HCT116 (cell line): ENCODE results near the gene MMP17. TPM values are rescaled to one million over a fixed set of nuclear protein-coding genes. Genes with fewer than 3 reads are reported as not detected.

Source experiments
- ATAC-seq: fragments of 200-7000 bp; cut with Tn5 transposase; 2 replicates; pipeline ENCODE4 v1.9.1; 2020; ENCODE audit warnings: mild to moderate bottlenecking, moderate library complexity
- BruUV-seq: library from RNA; stranded (reverse); fragments of 400-500 nt; replicated peaks from 2 replicates; lab custom pipeline; 2021; lab: Mats Ljungman, UMichigan
- CTCF ChIA-PET: fragments of 300-600 bp; sonication (Branson Sonifier 250); formaldehyde crosslinking; loops from one replicate; lab custom pipeline; 2021; ENCODE audit warnings: antibody characterized with exemption; lab: Charles Lee
- POLR2A ChIA-PET: fragments of 300-600, 350-600 bp; sonication (Branson Sonifier 250); formaldehyde crosslinking; loops from one replicate; lab custom pipeline; 2021; ENCODE audit warnings: antibody characterized with exemption; lab: Charles Lee
- RAD21 ChIA-PET, 2 experiments: fragments of 300-600 bp; sonication (Branson Sonifier 250); formaldehyde crosslinking; loops; one replicate each; lab custom pipeline; 2023; ENCODE audit warnings: low total read pairs in 2 of 2; ENCODE audit not compliant: uncharacterized antibody in 2 of 2, unreplicated experiment in 2 of 2, low non-redundant PET in 1 of 2; lab: Charles Lee
- DNase-seq: peaks from one replicate; pipeline ENCODE4 v3.0.0-alpha.2; 2010; ENCODE audit warnings: low read depth, low spot score
- H2AFZ ChIP-seq: fragments of 200-600 bp; shearing (Covaris generic), sonication (generic); 2 replicates; pipeline ENCODE4 v1.6.1; 2017; ENCODE audit warnings: low read depth, mixed run types, mixed read lengths, antibody characterized with exemption, low read length; ENCODE audit not compliant: poor library complexity, severe bottlenecking
- H3K27ac ChIP-seq: 2 replicates; pipeline ENCODE4 v1.5.1; 2012; ENCODE audit warnings: low read depth, low read length
- H3K27me3 ChIP-seq: fragments of 200-600 bp; sonication (generic); 2 replicates; pipeline ENCODE4 v1.6.1; 2016; ENCODE audit warnings: mixed run types, low read length, mixed read lengths; ENCODE audit not compliant: insufficient read depth
- H3K36me3 ChIP-seq, 2 experiments: fragments of 200-500 bp in 1 of 2; fragments of 200-600 bp in 1 of 2; sonication (Bioruptor generic) in 1 of 2; sonication (generic) in 1 of 2; 2 replicates each; pipeline versions ENCODE4 v1.5.1 to v1.6.1; 2014 to 2016; ENCODE audit warnings: low read length in 2 of 2, inconsistent platforms in 1 of 2, mixed read lengths in 1 of 2, mixed run types in 1 of 2; ENCODE audit not compliant: insufficient read depth in 2 of 2, control insufficient read depth in 1 of 2
- H3K4me1 ChIP-seq, 2 experiments: fragments of 200-600 bp in 1 of 2; sonication (generic) in 1 of 2; 2 replicates each; pipeline versions ENCODE4 v1.5.1 to v1.6.1; 2012 to 2017; ENCODE audit warnings: low read length in 2 of 2, inconsistent platforms in 1 of 2, mild to moderate bottlenecking in 1 of 2, mixed read lengths in 1 of 2, mixed run types in 1 of 2, moderate library complexity in 1 of 2; ENCODE audit not compliant: insufficient read depth in 2 of 2, control insufficient read depth in 1 of 2
- H3K4me2 ChIP-seq: fragments of 200-600 bp; sonication (generic); 2 replicates; pipeline ENCODE4 v1.6.1; 2017; ENCODE audit warnings: mixed run types, low read length, mixed read lengths
- H3K4me3 ChIP-seq, 2 experiments: fragments of 200-600 bp in 1 of 2; sonication (generic) in 1 of 2; replicated peaks in 1 of 2; 2 replicates each; pipeline ENCODE4 v1.5.1; 2011 to 2016; ENCODE audit warnings: low read length in 2 of 2, control low read depth in 1 of 2, low read depth in 1 of 2, mild to moderate bottlenecking in 1 of 2, mixed read lengths in 1 of 2, mixed run types in 1 of 2
- H3K79me2 ChIP-seq: fragments of 200-600 bp; sonication (generic); 2 replicates; pipeline ENCODE4 v1.6.1; 2017; ENCODE audit warnings: mild to moderate bottlenecking, mixed run types, low read length, moderate library complexity, mixed read lengths; ENCODE audit not compliant: insufficient read depth
- H3K9ac ChIP-seq: fragments of 200-600 bp; sonication (generic); 2 replicates; pipeline ENCODE4 v1.6.1; 2016; ENCODE audit warnings: low read length, mixed read lengths
- H3K9me2 ChIP-seq: fragments of 200-600 bp; sonication (generic), shearing (Covaris generic); 2 replicates; pipeline ENCODE4 v1.6.1; 2017; ENCODE audit warnings: mixed run types, mild to moderate bottlenecking, moderate library complexity; ENCODE audit not compliant: insufficient read depth
- H3K9me3 ChIP-seq, 2 experiments: fragments of 200-500 bp in 1 of 2; fragments of 200-600 bp in 1 of 2; sonication (Bioruptor generic) in 1 of 2; sonication (generic) in 1 of 2; 2 replicates each; pipeline ENCODE4 v1.6.1; 2014 to 2017; ENCODE audit warnings: low read length in 2 of 2, mixed read lengths in 2 of 2, inconsistent platforms in 1 of 2, low read depth in 1 of 2, mild to moderate bottlenecking in 1 of 2, mixed run types in 1 of 2, moderate library complexity in 1 of 2; ENCODE audit not compliant: control insufficient read depth in 1 of 2, insufficient read depth in 1 of 2
- H4K20me1 ChIP-seq: fragments of 200-600 bp; sonication (generic), shearing (Covaris generic); 2 replicates; pipeline ENCODE4 v1.6.1; 2017; ENCODE audit warnings: mixed run types, mild to moderate bottlenecking, moderate library complexity; ENCODE audit not compliant: insufficient read depth
- ATF3 ChIP-seq: IDR thresholded peaks from 2 replicates; pipeline ENCODE4 v1.6.1; 2012
- CBX3 ChIP-seq: IDR thresholded peaks from 2 replicates; pipeline ENCODE4 v1.6.1; 2012; ENCODE audit warnings: low read depth
- EZH2 ChIP-seq: fragments of 200-600 bp; sonication (generic); IDR thresholded peaks from 2 replicates; pipeline ENCODE4 v1.6.1; 2017; ENCODE audit warnings: antibody characterized with exemption, mixed run types
- EZH2phosphoT487 ChIP-seq: fragments of 200-600 bp; IDR thresholded peaks from 2 replicates; pipeline ENCODE4 v1.6.1; 2018; ENCODE audit warnings: antibody characterized with exemption, borderline replicate concordance
- FOSL1 ChIP-seq: IDR thresholded peaks from 2 replicates; pipeline ENCODE4 v1.6.1; 2012; ENCODE audit warnings: low read depth
- JUND ChIP-seq: IDR thresholded peaks from 2 replicates; pipeline ENCODE4 v1.6.1; 2012
- POLR2A ChIP-seq: IDR thresholded peaks from 2 replicates; pipeline ENCODE4 v1.7.0; 2011; ENCODE audit warnings: borderline replicate concordance; ENCODE audit not compliant: insufficient read depth, insufficient read length; ENCODE audit errors: extremely low read depth
- SIN3A ChIP-seq: IDR thresholded peaks from 2 replicates; pipeline ENCODE4 v1.6.1; 2012; ENCODE audit warnings: low read depth
- SP1 ChIP-seq: IDR thresholded peaks from 2 replicates; pipeline ENCODE4 v1.6.1; 2012; ENCODE audit warnings: low read depth
- SRF ChIP-seq: IDR thresholded peaks from 2 replicates; pipeline ENCODE4 v1.6.1; 2012; ENCODE audit warnings: low read depth
- TCF7L2 ChIP-seq: IDR thresholded peaks from 2 replicates; pipeline ENCODE4 v1.7.0; 2011; ENCODE audit warnings: borderline replicate concordance, inconsistent platforms; ENCODE audit not compliant: insufficient read depth, insufficient read length; ENCODE audit errors: extremely low read depth
- YY1 ChIP-seq: IDR thresholded peaks from 2 replicates; pipeline ENCODE4 v1.6.1; 2011; ENCODE audit warnings: low read length, low read depth, moderate library complexity, mild to moderate bottlenecking; ENCODE audit not compliant: insufficient replicate concordance; ENCODE audit errors: extremely low read depth
- ZBTB33 ChIP-seq: IDR thresholded peaks from 2 replicates; pipeline ENCODE4 v1.6.1; 2011; ENCODE audit warnings: mild to moderate bottlenecking, low read length, moderate library complexity; ENCODE audit not compliant: insufficient replicate concordance; ENCODE audit errors: extremely low read depth
- ZFX ChIP-seq: fragments of 450-650 bp; IDR thresholded peaks from 2 replicates; pipeline ENCODE4 v1.6.1; 2017
- ZNF274 ChIP-seq: fragments of 200-500 bp; sonication (Bioruptor generic); IDR thresholded peaks from 2 replicates; pipeline ENCODE4 v1.6.1; 2014; ENCODE audit warnings: mild to moderate bottlenecking, low read depth, low read length, inconsistent platforms
- intact Hi-C: fragments of 100-400 bp; cut with micrococcal nuclease; formaldehyde crosslinking; loops from 2 replicates; pipeline ENCODE4 v1.10.0; 2022
- total RNA-seq: library from RNA; stranded (reverse); gene quantifications from one replicate; pipeline ENCODE4 v1.2.1, GENCODE V29; 2021; ENCODE audit not compliant: unreplicated experiment
- TF ChIP-seq, protein P1 (sequence below): IDR thresholded peaks from 2 replicates; pipeline ENCODE4 v1.6.1; 2012; ENCODE audit warnings: low read depth

MMP17 gene
- total RNA-seq, 1 experiment from 2014 or later = 14.3 TPM

DNA sequence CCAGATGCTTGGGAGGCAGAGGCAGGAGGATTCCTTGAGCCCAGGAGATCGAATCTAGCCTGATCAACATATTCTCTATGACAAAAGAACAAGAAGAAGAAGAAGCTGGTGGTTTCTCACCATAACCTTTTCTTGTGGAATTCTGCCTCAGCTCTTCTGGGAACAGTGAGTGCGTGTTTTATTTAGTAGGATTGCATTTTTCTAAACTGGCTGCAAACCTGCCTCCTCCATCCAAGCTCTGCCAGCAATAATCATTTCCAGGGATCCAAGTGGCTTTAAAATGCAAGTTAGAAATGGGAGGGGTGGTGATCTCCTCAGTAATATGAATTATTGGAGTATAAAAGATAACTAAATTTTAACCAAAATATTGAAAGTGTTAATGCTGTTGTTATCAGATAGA is 46.1 kb upstream of the MMP17 start (continued):
- TF ChIP-seq, protein P1, sequence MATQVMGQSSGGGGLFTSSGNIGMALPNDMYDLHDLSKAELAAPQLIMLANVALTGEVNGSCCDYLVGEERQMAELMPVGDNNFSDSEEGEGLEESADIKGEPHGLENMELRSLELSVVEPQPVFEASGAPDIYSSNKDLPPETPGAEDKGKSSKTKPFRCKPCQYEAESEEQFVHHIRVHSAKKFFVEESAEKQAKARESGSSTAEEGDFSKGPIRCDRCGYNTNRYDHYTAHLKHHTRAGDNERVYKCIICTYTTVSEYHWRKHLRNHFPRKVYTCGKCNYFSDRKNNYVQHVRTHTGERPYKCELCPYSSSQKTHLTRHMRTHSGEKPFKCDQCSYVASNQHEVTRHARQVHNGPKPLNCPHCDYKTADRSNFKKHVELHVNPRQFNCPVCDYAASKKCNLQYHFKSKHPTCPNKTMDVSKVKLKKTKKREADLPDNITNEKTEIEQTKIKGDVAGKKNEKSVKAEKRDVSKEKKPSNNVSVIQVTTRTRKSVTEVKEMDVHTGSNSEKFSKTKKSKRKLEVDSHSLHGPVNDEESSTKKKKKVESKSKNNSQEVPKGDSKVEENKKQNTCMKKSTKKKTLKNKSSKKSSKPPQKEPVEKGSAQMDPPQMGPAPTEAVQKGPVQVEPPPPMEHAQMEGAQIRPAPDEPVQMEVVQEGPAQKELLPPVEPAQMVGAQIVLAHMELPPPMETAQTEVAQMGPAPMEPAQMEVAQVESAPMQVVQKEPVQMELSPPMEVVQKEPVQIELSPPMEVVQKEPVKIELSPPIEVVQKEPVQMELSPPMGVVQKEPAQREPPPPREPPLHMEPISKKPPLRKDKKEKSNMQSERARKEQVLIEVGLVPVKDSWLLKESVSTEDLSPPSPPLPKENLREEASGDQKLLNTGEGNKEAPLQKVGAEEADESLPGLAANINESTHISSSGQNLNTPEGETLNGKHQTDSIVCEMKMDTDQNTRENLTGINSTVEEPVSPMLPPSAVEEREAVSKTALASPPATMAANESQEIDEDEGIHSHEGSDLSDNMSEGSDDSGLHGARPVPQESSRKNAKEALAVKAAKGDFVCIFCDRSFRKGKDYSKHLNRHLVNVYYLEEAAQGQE = no peak
- TF ChIP-seq TCF7L2 (no peak), SP1 (no peak), SRF (no peak), POLR2A (no peak), ZBTB33 (no peak), EZH2 (no peak)
- TF ChIP-seq, all 23 proteins: peak for 0

- H3K27ac ChIP-seq = peak overlapping the region; percentile 73
- peak overlapping the region; percentile 26 to 52 for H3K4me3 ChIP-seq
- POLR2A ChIA-PET = interaction anchor here (0.6 kb wide), 1 partner anchor 140 kb away, joined by 3 read pairs; no protein-coding TSS in a partner anchor
- DNase-seq = peak; percentile 73
- H3K4me1 ChIP-seq = peaks cover 23 to 33% of the 10 kb centered on the region in 2 experiments
- CTCF ChIA-PET = no interaction called here
- H3K36me3 ChIP-seq = peaks cover 5 to 29% of the 10 kb centered on the region in 2 experiments; a peak in 3 of 4 replicates
- no peak overlapping the region for H2AFZ ChIP-seq
- RAD21 ChIA-PET = no interaction called here
- peak; percentile 83 for ATAC-seq
- no peaks in the 10 kb centered on the region for H3K9me2 ChIP-seq
- H4K20me1 ChIP-seq = no peaks in the 10 kb centered on the region
- H3K79me2 ChIP-seq = peaks cover 23% of the 10 kb centered on the region
- no TSS peak for BruUV-seq
- H3K9me3 ChIP-seq = no peaks in the 10 kb centered on the region
- intact Hi-C loops = no loop called here
- peak overlapping the region; percentile 78 for H3K4me2 ChIP-seq
- peak overlapping the region; percentile 52 for H3K9ac ChIP-seq
- H3K27me3 ChIP-seq = no peaks in the 10 kb centered on the region
- TF ChIP-seq CBX3 (no peak), YY1 (no peak), ATF3 (no peak), SRF (peak; percentile 64; the same call in 1 of the 2 replicates), POLR2A (no peak), SIN3A (peak; percentile 62; the same call in 1 of the 2 replicates), TCF7L2 (peak; percentile 19), ZNF274 (no peak), FOSL1 (peak; percentile 86), EZH2phosphoT487 (no peak), JUND (peak; percentile 91), ZBTB33 (no peak), ZFX (no peak)
Measured at GRCh38 chr12:131783915-131784541, 44.2 kb upstream of the MMP17 start.
